ENCODE results near the gene SLC26A11.
A peak's percentile ranks its signal among the peaks of the same experiment; 100 is the strongest.

SLC26A11 gene

DNA sequence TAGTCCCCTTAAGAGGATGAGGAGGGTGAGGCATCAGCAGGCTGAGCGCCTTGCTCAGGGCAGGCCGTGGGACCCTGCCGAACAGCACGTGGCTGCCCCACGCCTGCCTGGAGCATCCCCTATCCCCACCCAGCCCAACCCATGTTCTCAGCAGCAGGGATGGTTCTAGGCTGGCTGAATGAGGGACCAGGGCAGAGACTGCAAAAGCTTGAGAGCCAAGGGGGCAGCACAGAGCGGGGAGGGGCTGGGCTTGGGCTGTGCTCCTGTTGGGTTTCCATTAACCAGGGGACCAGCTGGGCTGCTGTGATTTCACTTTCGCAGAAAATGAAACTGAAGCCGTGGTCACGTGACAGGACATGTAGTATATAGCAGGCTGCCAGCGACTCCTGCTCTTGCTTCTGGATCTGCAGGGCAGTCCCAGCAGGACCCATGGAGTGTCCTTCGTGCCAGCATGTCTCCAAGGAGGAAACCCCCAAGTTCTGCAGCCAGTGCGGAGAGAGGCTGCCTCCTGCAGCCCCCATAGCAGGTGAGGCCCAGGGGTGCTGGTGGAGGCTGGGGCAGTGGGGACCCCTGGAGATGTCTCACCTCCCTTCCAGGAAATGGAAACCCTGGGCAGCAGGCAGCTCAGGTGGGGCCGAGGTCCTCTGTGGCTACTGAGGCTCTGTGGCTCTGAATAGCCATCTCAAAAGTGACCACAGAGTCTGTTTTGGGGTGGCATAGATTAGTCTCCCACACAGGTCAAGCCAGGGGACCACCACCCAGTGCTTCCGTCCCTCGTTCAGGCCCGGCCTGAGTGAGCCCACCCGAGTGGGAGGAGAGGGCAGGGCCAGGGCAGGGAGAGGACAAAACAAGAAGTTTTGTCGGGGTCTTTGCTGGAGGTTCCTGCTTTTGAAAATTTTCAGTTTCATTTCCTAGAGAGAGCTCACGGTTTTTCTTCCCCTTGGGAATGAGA is 43.3 kb downstream of the SLC26A11 start:
- ChIA-PET POLR2A (interaction anchor here (0.6 kb wide), 1 partner anchor 22 kb away, joined by 4 read pairs; no protein-coding TSS in a partner anchor), CTCF (interaction anchor here (0.6 to 1.3 kb wide), 3 partner anchors 12 to 68 kb away, joined by 3 to 4 read pairs (median 3); no protein-coding TSS in a partner anchor)
- TF ChIP-seq, protein P1, sequence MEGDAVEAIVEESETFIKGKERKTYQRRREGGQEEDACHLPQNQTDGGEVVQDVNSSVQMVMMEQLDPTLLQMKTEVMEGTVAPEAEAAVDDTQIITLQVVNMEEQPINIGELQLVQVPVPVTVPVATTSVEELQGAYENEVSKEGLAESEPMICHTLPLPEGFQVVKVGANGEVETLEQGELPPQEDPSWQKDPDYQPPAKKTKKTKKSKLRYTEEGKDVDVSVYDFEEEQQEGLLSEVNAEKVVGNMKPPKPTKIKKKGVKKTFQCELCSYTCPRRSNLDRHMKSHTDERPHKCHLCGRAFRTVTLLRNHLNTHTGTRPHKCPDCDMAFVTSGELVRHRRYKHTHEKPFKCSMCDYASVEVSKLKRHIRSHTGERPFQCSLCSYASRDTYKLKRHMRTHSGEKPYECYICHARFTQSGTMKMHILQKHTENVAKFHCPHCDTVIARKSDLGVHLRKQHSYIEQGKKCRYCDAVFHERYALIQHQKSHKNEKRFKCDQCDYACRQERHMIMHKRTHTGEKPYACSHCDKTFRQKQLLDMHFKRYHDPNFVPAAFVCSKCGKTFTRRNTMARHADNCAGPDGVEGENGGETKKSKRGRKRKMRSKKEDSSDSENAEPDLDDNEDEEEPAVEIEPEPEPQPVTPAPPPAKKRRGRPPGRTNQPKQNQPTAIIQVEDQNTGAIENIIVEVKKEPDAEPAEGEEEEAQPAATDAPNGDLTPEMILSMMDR (IDR thresholded peaks at IDR 0.05; ENCODE audit: control extremely low read depth, extremely low read depth, low read depth, missing control alignments): peak; percentile 21
- DNase-seq (ENCODE audit: extremely low spot score): peak; percentile 88

DNA sequence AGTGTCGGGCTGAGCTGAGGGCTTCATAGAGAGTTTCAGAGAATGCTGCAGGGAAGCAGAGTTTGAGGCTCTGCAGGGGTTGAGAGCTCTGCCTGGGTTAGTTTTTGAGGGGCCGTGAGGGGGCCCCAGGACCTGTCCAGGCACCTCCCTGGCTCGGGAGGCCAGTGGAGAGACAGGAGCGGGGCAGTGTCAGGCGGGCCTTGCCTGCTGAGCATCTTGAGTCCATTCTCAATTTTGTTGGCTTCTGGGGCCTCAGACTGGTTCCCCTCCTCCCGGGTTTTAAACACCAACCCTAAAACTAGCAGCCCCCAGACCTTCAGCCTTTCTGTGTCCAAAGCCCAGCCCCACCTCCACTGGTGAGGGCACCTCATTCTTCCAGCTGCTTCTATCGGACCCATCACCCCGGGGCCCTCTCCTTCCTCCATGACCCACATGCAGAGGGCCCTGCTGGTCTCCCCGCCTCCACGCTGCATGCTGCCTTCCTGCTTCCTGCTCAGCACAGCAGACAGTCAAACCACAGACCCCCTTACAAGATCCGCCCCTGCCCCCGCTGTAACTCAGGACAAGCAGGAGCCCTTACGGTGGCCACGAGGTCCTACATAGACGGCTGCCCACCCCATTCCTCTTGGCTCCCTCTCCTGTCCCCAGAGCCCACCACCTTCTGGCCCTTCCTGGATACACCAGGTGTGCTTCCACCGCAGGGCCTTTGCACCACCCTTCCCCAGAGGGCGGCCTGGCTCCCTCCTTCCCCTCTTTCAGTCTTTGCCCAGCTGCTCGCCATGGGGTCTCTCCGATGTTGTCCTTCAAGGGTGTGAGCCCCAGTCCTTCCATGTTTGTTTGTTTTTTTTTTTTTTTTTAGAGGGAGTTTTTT is 44.2 kb downstream of the SLC26A11 start:
- DNase-seq (ENCODE audit: extremely low spot score): no peak
- TF ChIP-seq, protein P1 (IDR thresholded peaks at IDR 0.05; ENCODE audit: control extremely low read depth, extremely low read depth, low read depth, missing control alignments): no peak
- ChIA-PET CTCF (interaction anchor here (0.6 to 1.3 kb wide), 3 partner anchors 13 to 69 kb away, joined by 3 to 4 read pairs (median 3); no protein-coding TSS in a partner anchor), POLR2A (interaction anchor here (0.5 to 0.7 kb wide), 3 partner anchors 21 to 98 kb away, joined by 3 to 8 read pairs (median 4); no protein-coding TSS in a partner anchor)

DNA sequence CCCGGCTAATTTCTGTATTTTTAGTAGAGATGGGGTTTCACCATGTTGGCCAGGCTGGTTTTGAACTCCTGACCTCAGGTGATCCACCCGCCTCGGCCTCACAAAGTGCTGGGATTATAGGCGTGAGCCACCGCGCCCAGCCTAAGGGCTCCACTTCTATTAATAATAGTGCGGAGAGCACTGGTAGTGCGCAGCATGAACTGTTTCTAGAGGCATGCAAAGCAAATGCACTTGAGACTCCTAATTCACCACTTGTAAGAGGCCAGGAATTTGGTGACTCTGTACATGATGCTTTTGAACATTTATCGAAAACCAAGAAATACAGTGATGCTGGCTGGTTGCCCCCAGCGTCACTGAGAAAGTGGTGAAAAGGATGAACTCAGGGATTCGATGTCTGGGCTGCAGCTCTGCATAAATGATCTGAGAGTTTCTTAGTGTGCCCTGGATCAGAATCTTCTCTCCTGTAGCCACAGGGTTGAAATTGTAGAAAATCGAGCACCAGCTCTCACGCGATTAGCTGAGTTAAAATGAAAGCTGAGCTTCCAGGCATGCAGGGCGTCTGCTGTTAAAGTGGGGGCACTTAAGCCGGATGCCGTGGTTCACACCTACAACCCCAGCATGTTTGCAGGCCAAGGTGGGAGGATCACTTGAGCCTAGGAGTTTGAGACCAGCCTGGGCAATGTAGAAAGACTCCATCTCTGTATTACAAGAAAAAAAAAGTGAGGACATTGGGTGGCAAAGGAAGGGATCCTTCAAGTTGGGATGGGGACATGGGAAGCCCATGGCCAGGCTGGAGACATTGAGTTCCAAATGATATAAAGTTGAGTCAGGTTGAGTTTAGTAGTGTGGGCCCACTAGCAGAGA is 45.2 kb downstream of the SLC26A11 start:
- TF ChIP-seq, protein P1 (IDR thresholded peaks at IDR 0.05; ENCODE audit: control extremely low read depth, extremely low read depth, low read depth, missing control alignments): no peak
- ChIA-PET CTCF (interaction anchor here (0.9 kb wide), 2 partner anchors 70 to 164 kb away, joined by 3 read pairs; partner anchors contain the start of gene GAA), POLR2A (interaction anchor here (0.7 kb wide), 1 partner anchor 63 kb away, joined by 8 read pairs; no protein-coding TSS in a partner anchor)
- peak; percentile 70 for DNase-seq (ENCODE audit: extremely low spot score)

GRCh38 chr17:80267391-80267790 is 47.2 kb downstream of the SLC26A11 start:
- DNase-seq (ENCODE audit: extremely low spot score): no peak
- TF ChIP-seq, protein P1 (IDR thresholded peaks at IDR 0.05; ENCODE audit: control extremely low read depth, extremely low read depth, low read depth, missing control alignments): no peak
- POLR2A ChIA-PET: no interaction called here
- CTCF ChIA-PET: interaction anchor here (1.2 to 1.5 kb wide), 2 partner anchors 16 to 30 kb away, joined by 3 read pairs; no protein-coding TSS in a partner anchor

DNA sequence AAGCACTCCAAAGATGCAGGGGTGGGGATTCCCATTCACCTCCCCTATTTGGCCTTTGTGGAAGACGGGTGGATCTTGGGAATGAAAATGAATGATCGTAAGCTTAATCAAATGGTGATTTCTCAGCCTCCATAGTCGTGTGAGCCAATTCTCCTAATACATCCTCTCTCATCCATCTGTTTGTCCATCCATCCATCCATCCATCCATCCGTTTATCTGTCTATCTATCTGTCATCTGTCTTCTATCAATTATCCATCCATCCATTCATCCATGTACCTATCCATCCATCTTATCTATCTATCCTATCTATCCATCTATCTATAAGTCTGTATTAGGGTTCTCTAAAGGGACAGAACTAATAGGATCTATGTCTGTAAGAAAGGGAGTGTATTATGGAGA is 48.2 kb downstream of the SLC26A11 start:
- no peak for DNase-seq (ENCODE audit: extremely low spot score)
- POLR2A ChIA-PET: no interaction called here
- TF ChIP-seq, protein P1 (IDR thresholded peaks at IDR 0.05; ENCODE audit: control extremely low read depth, extremely low read depth, low read depth, missing control alignments): no peak
- CTCF ChIA-PET: no interaction called here
